ENCODE results near the gene XG.
A peak's percentile ranks its signal among the peaks of the same experiment; 100 is the strongest.

The XG gene

DNA sequence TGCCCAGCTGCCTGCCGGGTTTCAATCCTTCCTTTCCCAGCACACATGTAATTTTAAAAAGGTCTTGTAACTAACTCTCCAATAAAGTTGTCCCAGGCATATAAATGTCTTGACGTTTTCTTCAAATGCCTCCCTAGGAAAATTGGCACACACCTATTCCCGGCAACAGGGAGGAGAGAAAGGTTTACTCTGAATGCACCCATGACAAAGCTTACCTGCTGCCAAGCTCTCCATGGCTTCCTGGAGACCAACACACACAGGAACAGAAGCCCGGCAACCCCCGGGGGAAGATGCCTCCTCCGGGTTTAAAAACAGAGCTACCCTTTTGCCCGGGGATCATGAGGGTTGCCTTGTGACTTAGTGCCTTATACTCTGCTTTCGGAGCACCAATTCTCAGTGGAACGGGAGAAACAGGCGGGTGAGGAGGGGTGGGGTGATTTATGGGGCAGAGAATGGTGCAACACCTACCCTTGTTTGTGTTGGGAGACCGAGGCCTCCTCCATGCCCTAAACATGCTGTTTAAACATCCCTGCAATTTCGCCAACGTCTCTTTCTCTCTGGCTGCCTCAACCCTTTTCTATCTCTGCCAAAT is 72.1 kb downstream of the XG start:
- no peak for DNase-seq

DNA sequence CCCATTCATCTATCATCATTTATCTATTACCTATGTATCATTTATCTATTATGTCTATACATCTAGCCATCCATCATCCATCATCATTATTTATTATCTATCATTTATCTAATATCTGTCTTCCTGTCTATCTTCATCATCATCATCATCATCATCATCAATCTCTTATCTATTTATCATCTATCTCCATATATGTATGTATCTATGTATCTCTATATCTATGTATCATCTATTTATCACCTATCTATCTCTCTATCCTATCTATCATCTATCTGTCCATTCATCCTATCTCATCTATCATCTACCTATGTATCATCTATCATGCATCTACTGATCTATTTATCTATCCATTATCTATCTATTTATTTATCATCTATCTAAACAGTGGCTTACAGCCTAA is 73.0 kb downstream of the XG start:
- no peak for DNase-seq

DNA sequence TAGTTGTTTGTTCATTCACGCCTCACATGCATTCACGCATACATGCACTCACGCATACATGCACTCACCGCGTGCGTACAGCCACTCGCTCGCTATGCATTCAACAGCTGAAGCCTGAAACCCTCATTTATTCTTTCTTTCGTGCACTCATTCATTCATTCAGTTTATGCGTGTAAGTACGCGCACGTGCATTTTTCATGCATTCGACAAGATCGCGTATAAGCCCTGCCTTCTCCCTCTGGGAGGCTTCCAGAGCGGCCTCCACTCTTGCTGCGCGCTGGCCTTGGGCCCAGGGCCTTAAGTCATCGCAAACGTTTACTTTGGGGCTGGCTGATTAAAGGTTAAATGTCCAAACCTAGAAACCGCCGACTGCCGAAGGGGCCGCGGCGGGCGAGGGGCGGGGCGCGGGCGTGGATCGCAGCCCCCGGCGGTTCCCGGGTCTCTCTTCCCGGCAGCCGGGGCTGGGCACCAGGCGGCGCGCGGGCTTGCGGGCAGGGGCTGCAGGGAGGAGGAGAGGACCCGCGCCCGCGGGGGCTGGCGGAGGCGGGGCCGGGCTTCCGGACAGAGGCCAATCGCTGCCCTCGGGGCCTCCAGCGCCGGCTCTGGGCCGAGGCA is 76.6 kb downstream of the XG start, which contains the start of gene GYG2:
GYG2 (plus strand) TSS at position 587 of the 615 bp plus-strand sequence. CDS start 1,259 bp downstream, outside the sequence.
- no peak for DNase-seq

DNA sequence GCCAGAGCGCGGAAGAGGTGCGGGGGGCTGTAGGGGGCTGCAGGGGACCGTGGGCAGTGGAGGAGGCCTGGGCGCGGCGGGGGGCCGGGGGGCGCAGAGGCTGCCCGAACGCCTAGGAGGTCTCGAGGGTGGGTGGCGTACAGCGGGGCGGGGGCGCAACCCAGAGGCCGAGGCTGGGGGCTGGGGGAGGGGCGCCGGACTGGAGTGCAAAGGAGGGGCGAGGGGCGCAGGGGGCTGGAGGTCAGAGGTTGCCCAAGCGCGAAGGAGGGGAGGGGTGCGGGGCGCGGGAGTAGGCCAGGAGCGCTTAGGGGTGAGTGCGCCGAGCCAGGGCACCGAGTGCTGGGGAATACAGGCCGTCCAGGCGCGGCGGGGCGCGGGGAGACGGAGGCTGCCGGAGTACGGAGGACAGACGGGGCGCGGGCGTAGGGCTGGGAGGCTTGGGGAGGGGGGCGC is 77.1 kb downstream of the XG start:
- no peak for DNase-seq

DNA sequence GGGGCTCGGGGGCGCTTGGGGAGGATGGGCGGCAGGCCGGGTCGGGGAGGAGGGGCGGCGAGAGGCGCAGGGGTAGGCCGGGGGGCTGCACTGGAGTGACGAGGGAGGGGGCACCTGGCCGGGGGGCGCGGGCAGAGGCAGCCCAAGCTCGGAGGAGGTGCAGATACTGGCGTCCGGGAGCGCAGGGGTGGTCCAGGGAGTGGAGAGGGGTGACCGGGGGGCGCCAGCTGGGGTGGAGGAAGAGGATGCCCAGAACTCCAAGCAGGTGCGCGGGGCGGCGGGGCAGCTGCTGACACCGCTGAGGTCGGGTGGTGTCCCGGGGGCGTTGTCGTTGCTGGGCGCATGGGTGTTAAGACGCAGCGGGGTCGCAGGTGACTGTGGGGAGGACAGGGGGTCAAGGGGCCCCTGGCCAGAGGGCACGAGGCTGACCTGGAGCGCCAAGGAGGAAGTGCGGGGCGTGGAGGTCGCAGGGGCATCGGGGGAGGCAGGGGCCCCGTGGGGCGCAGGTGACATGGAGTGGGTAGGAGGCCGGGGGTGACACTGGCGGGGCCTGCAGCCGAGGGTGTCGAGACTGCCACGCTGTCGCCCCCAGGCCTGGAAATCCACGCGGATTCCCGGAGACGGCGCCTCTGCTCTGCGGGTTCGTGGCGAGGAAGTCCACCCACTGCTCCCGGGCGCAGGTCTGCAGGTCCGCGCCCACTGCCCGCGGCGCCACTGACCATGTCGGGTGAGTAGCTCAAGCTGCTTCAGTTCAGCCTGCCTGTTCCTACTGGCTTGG is 77.8 kb downstream of the XG start:
- no peak for DNase-seq

DNA sequence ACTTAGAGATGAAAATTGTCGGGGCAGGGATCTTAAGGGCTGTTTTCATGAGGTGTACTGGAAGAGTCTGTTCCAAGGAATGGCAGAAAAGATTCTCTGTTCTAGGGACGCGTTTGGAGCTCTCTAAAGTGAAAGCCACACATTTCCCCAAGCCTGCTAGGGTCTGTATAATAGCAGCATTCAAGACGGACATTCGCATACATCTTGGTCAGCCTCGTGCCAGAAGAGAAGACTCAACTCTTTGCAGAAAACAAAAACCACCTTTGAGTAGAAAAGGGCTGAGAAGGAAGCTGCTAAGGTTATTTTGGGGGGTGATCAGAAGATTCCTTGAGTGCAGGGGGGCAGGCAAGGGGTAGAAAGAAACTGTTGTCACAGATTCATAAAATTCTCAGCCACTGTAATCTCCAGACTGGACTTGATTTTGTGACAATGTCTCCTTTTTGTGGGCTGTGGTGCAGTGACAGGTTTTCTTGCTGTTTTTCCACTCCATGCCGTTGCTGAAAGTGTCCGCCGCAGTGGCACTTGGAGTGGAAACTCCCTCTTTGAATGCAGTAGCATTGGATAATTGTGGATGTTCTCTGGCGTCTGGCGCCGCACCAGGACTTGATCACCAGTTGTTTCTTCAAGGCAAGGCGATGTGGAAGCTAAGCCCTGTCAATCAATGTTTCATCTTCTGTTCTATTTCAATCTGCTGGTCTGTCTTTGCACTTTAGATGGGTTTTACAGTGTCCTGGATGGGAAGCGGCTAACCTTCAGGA is 79.8 kb downstream of the XG start:
- no peak for DNase-seq

DNA sequence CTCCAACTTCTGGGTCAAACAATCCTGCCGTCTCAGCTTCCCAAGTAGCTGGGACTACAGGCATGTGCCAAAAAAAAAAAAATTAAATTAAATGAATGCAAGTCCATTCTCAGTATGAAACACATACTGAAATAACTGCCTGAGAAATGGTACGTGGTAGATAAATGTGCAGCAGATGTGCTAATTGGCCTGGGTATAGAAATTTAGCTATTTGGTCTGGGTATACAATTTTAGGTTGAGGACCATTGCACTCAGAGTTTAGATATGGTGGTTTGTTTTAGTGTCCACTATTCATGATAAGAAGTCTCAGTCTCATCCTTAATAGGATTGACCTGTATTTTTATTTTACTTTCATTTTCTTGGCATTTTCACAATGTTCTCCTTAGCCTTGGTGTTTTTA is 86.1 kb downstream of the XG start:
- no peak for DNase-seq

DNA sequence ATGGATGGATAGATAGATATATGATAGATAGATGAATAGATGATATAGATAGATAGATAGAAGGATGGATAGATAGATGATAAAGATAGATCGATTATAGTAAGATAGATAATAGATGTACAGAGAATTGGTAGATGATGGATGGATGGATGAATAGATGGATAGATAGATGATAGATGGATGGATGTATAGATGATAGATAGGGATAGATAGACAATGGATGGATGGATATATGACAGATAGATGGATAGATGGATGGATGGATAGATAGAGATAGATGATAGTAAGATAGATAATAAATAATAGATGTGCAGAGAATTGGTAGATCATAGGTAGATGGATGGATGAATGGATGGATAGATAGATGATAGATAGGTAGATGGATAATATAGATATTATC is 89.1 kb downstream of the XG start:
- DNase-seq, result no peak

DNA sequence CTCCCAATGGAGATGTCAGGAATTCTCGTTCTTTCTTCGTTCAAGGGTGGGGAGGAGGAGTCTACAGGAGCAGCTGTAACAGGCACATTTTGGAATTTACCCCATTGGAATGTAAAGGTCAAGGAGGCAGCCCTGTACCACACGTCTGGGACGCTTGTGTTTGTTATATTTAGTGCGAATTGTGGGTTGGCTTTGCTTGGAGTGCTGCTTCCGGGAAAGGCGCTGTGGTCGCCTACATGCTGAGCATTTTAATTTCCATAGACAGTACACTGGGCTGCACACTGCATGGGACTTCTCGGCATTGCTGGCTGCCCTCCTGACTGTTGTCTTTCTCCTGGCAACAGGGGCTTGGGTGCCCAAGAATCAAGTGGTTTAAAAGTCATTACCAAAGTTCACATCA is 89.7 kb downstream of the XG start:
- DNase-seq, result no peak

DNA sequence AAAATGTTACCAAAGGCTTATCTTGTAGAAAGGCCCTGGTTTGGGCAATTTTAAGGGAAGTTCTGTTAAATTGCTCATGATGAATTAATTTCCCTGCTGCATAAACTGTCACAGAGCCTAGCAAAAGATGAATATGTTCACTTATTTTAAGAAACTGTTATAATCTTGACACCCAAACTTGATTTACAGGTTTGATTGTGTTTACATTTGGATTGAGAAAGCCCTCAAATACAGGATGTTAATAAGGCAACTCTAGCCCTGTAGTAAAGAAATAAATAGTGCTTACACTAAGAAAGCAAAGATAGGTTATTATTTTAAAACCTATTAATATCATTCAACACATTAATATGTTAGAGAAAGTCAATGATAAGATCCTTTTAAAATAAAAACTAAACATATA is 95.2 kb downstream of the XG start:
- no peak for DNase-seq

DNA sequence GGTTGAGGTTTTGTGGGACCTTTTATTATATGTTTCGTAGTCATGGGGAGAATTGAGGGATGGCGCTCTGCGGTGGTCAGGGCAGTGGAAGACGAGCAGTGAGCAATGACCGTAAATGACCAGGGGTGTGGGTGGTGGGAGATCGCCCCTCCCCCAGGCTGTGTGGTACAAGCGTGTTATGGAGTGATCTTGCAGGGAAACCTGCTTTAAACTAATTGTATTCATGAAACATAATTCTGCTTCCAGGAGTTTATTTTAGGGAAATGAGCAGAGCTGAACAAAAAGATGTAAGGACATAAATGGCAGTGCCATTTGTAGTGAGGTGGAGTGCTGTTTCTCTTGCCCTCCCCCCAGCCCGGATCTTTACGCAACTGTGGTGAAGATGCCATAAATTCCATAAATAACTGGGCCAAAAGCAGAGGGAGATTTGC is 97.0 kb downstream of the XG start:
- DNase-seq, result peak; percentile 35

DNA sequence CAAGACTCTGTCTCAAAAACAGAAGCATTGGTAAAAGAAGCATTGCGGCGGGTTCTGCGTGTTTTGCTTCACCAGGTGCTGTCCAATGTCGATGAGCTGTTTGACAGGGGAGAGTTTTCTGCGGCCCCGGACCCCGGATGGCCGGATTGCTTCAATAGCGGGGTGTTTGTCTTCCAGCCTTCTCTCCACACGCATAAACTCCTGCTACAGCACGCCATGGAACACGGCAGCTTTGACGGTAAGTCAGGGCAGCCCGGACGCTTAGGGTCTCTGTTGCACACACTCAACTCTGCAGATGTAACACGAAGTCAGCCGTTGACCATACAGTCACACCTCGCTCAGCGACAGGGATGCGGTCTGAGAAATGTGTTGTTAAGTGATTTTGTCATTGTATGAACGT is 103.1 kb downstream of the XG start:
- DNase-seq, result no peak

DNA sequence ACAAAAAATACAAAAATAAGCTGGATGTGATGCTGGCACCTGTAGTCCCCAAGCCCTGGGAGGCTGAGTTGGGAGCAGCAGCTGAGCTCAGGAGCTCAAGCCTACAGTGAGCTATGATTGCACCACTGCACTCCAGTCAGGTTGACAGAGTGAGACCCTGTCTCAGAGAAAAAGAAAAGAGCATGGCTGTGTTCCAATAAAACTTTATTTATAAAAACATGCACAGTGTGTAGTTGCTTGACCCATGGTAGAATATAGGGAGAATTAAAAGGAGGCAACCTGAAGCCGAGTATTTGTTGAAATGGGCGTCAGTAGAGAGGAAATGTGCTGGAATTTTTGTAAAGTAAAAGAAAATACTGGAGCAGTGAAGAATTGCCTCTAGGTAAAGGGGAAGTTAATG is 103.9 kb downstream of the XG start:
- DNase-seq, result no peak

DNA sequence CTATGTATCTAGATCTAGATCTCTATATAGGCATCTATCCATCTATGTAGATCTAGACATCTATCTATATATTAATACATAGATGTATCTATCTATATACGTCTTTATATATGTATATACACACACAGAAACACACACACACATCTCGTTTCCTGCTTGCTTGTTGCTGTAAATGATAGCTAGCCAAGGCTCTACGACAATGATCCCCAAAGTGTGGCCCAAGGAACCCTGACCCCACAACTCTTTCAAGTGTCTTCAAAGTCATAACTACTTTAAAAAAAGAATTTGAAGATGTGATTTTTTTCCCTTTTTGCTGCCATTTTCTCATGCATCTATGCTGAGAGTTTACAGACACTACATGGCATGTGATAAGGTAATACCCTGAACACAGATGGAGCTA is 105.7 kb downstream of the XG start:
- DNase-seq, result no peak

DNA sequence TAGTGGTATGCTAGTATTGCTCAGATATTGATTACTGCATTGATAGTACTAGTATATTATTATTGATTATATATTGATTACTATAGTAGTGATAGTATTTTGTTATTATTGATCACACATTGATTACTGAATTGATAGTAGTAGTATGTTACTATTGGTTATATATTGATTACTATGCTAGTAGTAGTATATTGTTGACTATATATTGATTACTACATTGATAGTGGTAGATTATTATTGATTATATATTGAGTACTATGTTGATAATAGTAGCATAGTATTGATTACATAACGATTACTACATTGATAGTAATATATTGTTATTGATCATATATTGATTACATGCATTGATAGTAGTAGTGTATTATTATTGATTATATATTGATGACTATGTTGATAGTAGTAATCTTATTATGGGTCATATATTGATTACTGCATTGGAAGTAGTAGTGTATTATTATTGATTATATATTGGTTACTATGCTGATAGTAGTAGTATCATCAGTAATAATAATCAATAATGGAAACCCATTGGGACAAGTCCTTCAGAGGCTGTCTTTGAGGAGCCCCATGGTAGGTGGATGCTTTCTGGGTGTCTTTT is 107.5 kb downstream of the XG start:
- DNase-seq, result no peak

DNA sequence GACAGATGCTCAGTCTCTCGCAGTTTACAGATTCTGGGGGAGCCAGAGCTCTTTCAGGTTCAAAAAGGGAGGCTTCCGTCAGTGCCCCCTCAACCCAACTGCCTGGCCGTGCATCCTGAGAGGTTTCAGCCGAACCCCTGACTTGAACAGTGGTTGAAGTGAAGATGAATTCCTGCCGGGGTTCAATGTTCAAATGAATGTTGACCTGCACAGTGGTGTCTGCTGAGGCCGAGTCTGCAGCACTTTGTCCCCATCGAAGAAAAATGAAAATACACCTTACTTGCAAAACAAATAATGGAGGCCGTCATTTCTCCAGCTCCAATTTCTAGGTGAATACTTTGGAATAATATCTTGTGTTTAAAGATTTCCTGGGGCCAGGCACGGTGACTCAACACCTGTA is 110.6 kb downstream of the XG start:
- DNase-seq, result no peak

DNA sequence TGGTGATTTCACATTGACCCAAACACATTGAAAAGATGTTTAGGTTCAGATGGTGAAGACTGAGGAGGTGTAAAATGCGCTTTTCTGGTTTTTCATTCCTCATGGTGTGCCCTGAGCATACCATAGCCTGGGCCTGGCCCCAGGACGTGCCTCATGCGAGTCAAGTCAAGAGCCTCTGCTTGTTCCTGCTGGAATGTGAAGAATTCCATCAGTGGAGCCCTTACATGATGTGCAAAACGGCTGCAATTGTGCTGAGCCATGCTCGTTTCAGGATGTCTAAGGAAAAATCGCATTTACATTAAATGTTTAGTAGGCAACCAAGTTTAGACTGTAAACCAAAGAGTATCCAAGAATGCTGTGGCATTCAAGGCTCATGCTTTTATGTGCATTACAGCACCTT is 111.8 kb downstream of the XG start:
- no peak for DNase-seq
